Inferior parietal cortex (tissue), 1 donor: Measurements from ENCODE around the gene PCDH1.
A peak's percentile ranks its signal among the peaks of the same experiment; 100 is the strongest.
"Not testable (repeated sequence)": the region's sequence is repeated elsewhere in the genome, so short reads cannot be mapped to it uniquely, and the experiment has no call there.

Experiments
- DNase-seq: peaks from one replicate; pipeline ENCODE4 v3.0.0-alpha.2; 2016; ENCODE audit errors: extremely low spot score

PCDH1 gene

DNA sequence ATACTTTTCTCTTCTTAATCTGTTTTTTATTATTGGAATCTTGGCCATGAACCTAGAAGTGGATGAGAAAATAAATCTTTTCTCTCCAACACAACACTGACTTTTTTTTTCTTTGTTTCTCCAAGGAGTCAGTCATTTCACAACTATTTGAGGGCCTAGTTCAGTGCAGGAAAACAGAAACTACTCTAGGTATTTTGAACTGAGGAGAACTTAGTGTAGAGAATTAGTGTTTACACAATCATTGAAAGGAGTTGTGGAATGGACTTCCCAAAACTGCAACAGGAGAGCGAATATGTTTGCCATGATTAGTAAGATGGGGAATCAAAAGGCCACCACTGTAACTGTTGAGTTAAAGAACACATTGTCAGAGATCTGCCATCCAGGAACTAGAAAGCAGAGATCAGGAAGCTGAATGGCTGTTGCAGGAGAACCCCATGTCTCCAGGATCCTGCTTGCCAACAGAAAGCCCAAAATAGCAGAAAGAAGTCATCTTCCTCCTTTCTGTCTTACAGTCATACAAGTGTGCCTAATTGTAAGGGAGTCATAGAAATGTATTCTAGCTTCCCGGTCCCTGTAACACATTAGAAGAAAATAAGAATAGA lies 20.3 kb upstream of the PCDH1 start:
- DNase-seq, result peak; percentile 22

DNA sequence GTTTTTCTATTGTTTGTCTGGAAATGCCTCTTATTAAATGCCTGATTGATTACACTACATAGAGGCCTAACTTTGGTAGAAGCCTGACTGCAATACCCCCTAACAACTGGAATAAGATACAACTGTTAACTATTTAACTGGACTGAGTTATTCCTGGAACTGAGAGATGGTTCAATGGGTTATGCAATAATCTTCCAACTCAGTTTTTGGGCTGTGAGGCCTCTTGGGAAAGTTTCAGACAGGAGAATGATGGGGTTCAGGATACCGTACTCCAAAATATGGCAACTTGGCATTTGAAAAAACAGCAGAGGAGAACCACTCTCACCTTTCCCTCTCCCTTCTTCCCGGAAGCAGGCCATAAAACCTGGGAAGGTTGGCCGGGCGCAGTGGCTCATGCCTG lies 19.2 kb upstream of the PCDH1 start:
- DNase-seq, result no peak

DNA sequence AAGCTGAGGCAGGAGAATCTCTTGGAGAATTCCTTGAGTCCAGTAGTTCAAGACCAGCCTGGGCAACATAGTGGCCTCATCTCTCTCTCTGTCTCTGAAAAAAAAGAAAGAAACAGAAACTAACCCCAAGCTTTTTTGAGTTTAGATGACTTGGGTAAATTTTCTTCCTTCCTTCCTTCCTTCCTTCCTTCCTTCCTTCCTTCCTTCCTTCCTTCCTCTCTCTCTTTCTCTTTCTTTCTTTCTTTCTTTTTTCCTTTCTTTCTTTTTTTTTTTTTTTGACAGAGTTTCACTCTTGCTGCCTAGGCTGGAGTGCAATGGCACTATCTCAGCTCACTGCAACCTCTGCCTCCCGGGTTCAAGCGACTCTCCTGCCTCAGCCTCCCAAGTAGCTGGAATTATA lies 12.2 kb upstream of the PCDH1 start:
- not testable (repeated sequence) for DNase-seq

DNA sequence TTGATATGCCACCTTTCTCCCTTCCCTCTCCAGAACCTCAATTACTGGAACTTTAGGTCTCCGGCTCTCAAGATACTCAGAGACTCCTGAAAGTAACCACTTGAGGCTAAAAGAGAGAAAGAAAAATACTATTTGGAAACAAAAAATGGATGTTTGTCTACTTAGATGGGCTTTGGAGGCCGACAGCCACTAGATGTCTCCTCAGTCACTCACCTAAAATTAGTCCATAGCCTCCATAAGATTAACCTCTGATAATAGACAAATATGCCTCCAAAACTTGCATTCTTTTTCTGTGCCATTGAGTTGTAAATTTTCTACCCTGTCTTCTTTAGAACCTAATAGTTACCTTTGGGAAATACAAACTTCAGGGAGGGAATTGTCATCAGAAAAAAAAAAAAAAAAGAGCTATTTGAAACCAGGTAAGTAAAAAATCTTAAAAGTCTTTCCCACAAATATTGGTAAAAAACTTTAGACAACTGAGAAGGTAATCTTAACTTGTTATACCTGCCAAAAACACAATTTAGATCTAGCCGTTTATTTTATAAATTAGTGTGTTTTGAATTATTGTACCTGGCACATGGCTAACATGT lies 11.2 kb upstream of the PCDH1 start:
- no peak for DNase-seq

DNA sequence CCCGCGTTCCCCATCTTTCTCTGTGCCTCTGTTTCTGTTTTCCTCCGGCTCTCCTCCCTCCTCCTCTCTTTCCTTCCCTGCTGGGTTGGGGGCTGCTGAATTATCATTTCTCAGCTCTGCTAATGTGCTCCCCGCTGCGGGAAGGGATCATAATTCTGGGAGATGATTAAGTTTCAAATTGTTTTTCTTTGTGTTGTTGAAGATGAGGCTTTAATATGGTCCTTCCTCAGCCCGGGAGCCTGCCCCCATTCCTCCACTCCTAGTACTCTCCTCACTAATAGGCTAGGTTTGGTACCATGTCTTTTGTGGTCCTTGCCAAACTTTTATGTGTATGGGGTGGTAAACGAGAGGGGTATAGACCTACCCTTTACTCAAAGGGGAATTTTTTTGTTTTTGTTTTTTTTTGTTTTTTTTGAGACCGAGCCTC lies 5.7 kb upstream of the PCDH1 start:
- DNase-seq, result no peak

DNA sequence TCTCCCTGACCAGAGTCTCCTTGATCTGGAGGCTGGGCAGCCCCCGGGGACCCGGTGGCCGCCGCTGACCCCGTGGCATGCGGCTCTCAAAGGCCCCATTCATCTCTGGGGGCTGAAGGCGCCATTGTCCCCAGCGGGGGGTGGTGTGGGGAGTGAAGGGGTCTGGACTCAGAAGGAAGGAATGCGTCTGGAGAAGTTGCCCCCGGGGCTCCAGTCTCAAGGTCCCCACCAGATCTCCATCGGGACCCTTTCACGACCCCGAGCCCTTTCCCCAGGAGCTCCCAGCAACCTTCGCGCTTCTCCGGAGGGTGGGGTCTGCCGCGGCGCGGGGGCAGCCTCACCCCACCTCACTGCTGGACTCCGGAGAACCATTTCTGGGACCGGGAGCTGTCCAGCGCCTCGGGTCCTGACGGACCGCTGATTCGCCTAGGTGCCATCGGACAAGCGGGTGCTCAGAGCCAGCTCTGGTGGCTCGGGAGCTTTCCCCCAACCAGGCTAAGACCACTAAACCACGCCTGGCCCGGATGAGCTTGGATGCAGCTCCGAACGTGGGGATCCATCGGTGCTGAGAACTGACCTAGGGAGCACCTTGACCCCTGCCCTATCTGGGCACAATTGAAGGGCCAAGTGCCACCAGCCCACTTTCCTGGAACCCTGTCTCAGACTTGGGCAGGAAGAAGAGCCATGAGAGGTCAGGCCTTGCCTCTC lies 5.1 kb upstream of the PCDH1 start:
- no peak for DNase-seq

DNA sequence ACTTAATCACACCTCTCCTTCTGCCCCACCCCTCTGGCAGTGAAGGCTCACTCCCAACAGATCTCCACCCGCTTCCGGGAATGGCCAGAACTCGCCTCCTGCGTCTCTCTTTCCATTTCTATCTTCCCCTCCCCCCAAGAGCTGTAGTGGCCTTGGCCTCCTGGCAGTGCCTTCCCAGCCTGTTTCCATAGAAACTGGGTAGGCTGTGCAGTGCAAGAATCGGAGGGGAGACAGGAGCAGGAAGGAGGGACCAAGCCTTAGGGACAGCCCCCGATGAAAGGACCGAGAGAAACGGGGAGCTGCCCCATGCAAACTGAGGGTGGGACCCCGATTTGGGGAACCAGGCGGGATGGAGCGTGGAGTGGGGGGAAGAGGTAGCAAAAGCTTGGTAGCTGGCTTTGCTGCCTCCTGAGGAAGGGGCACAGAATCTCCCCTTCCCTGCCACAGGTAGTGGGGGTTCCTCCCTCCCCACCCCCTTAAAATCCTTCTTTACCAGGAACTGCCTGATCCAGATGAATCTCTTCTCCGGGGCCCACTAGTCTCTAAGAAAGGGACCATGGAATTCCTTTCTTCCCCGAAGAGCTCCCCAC lies 4.5 kb upstream of the PCDH1 start:
- DNase-seq, result peak; percentile 68

DNA sequence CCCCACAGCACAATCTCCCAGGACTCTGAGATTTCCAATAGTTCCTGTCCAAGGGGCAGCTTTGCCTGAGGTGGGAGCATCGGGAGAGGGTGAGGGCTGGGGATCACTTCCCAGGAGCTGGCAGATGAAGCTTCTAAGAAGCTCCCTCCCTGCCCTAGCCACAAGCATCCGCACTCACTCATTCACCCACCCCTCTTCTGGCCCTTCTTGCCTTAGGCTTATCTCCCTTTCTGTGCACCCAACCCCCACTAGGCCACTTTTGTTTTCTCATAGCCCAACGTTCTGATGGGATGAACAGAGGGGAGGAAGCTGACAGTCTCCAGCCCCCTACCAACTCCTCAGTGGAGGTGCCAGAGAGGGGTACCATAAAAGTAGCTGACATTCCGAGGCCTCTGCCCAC lies 3.7 kb upstream of the PCDH1 start:
- DNase-seq, result no peak

DNA sequence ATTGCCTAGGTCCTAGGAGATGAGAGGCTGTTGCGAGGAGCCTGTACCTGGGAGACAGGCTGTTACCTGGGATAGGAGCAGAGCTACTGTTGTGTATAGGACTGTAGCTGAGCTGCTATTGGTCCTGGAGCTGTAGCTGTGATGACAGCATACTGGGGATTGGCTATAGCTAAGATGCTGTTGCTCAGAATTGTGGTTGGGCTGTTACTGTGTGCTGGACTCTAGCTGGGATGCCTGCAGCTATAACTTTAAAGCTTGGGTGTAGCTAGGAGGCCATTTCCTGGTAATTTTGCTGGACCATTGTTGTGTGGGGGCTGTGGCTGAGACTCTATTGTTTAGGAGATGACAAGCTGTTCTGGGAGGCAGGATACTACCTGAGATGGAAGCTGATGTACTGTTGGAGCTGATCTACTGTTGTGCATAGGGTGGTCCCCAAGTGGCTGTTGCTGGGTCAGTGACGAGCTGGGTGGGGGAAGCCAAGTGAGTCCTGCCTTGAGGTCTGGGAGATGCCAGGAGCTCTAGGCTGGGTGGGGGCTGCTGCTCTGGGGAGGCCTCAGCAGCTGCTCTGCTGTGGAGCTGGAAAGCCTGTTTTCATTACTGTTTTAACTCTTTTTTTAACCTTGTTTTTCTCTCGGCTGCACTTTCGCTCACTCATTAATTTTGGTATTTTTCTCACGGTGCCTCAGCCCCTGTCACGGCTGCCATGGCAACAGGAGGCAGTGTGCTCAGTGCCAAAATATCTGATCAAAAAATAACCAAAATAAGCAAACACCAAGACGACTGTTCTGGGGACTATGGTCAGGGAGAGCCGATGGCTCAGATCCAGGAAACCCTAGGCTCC lies 3.0 kb upstream of the PCDH1 start:
- DNase-seq, result peak; percentile 52

DNA sequence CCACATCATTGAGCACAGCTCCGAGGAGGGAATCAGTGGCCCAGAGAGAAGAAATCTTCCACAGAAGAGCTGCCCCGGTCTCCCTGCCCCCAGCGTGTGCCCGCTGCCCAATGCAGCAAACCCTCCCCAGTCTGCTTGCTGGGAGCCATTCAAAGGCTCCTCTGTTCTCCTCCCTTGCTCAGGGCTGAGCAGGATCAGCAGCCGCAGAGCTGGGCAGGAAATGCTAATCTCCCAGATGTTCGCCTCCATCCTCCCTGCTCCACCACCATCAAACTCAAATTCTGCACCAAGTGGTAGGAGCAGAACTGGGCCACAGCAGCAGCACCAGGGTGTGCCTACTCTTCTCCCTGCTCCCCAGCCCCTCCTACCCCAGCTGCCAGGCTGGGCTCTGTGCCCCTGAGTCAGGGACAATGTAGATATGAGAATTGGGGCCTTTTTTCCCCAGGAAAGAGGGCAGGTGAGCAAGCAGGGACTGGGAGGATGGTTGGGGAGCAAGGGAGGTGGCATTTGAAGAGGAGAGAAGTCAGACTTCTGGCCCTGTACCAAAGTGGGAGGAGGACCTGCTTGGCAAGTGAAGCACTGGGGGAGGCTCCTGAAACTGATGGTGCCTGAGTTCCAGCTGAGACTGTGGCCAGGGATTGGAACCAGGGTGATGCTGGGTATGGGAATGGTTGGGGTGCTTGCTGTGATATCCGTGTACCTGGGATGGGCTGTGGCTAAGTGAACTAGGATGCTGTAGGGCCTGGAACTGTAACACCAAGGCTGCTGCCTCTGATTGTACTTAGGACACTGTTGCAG lies 1.9 kb upstream of the PCDH1 start:
- peak; percentile 67 for DNase-seq

DNA sequence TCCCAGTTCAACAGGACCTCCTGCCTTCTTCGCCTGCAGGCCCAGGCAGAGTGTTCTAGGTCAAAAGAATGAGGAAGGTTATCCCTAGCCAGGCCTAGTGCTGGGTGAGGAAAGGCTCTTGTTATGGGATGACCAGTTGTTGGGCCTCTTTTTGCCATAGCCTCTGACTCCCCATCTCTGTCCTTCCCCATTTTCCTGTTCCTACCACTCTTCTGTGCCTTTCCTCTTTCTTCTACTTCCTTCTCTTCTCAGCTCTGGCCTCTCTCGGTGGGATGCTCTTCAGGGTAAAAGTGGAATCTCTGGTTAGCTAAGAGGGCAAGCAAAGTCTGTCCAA lies 1.2 kb upstream of the PCDH1 start:
- DNase-seq, result no peak

DNA sequence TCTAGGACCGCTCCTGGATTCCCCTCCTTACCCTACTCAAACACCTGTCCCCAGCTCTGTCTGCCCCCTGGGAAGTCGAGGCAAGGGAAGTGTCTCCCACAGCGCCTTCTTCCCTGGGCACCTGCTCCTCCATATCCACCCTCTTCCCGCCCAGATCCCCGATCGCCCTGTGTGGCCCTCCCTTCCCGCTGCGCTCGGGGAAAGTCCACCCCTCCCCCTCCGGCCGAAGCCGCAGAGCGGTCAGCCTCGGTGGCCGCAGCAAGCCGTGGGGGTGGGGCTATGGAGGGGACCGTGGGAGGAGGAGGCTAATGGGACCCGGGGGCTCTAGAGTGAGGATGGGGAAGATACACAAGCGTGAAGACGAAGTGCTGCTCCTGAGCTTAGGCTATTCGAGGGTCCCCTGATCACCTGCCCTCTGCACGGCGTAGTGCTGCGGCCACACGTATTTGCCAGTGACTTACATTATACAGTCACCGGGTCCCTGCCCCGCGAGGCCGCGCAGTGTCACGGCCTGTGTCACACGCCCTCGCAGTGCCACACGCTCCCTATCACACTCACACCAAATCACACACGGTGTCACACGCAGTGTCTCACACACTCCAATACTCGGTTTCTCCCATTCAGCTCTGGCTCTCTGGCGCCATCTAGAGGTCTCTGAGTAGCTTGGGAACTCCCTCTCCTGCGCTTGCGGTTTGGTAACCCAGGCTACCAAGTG lies 658 bp upstream of the PCDH1 start:
- DNase-seq, result peak; percentile 100

DNA sequence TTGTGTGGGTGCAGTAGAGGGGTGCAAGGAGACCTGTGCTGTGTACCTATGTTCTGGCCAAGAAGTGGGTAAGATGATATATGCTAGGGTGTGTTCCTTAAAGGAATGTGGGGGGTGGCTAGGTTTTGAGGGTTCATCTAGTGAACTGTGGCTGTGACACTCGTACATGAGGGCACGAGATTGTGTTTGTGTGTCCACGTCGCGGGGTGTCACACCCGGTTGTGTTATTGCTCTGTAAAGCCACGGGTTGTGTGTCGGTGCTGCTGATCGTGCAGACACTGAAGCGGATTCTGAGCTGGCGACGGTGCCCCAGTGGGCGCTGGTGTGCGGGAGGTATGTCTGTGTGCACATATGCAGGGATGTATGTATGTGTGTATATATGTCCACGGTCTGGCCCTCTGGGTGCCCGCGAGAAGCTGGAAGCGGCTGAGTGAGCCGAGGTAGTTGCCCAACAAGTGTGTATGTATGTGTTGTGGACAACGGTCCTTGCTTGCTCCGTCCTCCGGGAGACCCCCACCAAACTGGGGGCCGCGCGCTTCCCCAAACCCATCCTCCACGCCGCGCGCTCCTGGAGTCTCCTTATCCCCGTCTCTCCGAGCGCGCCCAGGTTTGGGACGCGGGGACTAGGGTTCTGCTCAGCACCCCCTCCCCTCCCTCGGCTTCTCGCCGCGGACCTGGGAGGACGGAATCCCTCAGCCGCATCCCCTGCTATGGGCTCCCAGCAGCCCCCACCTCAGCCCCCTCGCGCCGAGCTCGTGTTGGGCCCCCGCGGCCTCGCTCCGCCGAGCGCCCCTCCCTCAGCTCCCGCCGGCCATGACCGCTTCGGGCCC lies 639 bp downstream of the PCDH1 start:
- DNase-seq, result no peak

DNA sequence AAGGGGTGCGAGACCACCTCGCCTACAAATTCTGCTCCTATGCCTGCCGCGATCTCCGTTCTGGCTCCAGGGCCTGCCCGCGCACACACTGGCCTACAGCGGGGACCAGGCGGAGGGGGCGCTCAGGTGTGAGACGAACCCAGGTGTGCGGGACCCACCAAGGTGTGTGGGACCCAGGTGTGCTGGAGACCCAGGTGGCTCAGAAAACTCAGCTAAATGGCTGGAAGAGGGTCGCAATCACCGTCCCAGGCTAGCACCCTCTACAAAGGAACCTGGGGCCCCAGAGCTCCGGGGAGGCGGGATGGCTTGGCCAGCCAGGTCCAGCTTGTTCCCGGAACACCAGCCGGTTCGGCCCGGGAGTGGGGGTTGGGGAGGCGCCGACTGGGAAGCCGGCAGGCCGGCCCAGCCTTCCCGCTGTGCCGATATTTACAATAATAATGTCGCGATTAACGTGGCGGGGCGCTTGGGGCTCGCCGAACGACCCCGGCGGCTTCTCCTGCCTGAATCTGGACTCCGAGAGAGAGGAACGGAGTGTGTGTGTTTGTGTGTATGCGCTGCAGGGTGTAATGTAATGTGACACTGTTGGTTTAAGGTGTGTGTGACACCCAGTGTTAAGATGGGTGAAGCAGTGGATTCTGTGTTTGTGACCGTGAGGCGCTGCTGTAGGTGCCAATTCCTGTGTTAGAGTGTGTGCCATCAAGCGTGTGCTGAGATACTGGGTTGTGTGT lies 1.4 kb downstream of the PCDH1 start:
- DNase-seq, result no peak

DNA sequence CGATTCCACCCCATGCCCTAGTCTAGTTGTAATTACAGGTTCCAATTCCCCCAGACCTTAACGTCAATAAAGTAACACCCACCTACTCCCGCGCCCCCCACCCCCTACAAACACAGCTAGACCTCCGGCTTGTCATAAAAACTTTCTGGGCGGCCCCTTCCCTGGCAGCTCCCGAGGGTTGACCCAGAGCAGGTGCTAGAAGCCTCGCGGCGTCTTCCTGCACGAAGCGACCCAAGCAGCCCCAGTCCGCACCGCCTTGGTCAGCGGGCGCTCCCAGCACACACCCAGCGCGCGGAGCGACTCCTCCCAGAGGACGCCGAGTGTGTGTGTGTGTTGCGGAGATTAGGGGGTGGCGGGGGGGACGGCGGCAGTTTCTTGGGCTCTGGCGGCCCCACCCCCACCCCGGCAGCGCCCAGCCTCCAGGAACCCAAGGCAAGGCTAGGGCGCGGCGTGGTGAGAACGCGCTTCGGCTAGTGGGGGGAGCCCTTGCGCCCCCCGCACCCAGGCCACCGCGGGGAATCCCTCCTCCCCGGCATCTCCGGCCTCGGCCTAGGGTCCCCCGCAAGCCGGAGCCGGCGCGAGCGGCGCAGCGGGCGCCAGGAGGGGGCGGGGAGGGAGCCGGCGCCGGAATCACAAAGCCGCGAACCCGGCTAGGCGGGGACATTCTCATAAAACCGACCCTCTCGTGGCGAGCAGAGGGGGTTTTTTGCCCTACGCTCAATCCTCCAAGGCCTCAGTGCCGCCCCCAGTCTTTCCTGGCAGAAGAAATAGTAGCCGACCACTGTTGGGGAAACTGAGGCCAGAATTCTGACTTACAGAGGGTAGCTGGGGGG lies 2.2 kb downstream of the PCDH1 start:
- no peak for DNase-seq

DNA sequence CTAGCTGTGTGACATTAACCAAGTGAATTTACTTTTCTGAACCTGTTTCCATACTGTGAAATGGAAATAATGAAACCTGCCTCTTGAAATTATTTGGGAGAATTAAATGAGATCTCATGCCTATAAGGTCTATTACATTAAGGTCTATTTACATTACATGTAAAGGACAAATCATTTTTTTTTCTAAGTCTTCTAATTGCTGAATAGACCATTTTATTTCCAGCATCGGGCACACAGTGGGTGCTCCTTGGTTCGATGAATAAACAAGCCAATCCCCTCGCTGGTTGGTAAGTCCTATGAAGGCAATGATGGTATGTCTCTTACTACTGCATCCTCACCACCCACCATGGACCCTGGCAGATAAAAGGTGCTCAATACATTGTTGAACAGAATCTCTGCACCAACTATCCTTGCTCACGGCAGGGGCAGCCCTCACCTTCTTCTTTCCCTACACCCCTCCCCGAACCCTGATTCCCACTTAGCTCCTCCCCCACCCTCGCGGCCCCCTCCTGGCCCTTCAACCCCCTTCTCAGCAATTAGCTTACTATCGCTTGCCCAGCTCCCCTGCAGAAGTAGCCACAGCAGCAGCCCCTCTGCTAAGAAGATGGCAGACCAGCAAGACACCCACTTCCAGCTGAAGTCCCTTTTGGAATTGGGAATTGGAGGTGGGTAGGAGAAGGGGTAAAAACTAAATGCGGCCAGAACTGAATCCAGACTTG lies 3.0 kb downstream of the PCDH1 start:
- DNase-seq, result no peak

DNA sequence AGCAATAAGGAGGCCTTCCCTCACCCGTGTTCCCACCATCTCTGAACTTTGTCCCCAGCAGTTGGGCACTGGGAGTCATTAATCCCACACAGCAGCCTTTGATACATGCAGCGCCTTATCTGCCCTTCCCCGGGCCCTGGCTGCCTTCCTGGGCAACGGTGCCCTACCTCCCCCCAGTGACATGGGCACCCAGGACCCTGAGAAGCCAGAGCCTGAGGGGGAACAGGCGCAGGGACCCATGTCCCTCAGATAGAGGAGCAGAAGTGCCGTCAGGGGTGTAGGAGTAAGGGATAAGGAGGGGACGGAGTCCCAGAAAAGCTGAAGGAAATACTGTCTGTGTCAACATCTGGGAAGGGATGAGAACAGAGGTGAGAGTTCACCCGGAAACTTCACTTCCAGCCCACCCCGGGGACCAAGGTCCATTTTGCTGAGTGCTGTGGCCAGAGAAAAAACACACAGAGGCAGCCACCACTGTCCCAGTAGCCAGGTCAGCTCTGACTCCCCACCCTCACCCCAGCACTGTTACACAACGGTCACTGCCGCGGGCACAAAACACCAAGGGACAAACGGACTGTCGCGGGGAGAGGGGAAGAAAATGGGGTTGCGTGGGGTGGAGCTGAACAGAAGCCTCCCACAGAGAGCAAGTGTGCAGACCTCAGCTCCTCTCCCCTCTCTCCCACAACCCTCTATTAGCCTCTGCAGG lies 3.8 kb downstream of the PCDH1 start:
- DNase-seq, result no peak
